HepG2 (cell line): ENCODE results near the gene EIF4A3. TPM values are rescaled to one million over a fixed set of nuclear protein-coding genes. Genes with fewer than 3 reads are reported as not detected.
A peak's percentile ranks its signal among the peaks of the same experiment; 100 is the strongest.

Experiments used
- ATAC-seq: fragments of 200-7000 bp; cut with Tn5 transposase; 3 replicates; pipeline ENCODE4 v1.9.1; 2020; ENCODE audit warnings: mild to moderate bottlenecking, moderate library complexity
- BruUV-seq: library from RNA; stranded (reverse); fragments of 400-500 nt; replicated peaks from 2 replicates; lab custom pipeline; 2021; lab: Mats Ljungman, UMichigan
- CTCF ChIA-PET: fragments of 300-600 bp; formaldehyde crosslinking; extraction: SDS; loops from one replicate; lab custom pipeline; 2021; ENCODE audit warnings: low total read pairs, inconsistent platforms, low intra/inter-chr PET ratio; lab: Yijun Ruan, JAX
- POLR2A ChIA-PET: fragments of 350-600 bp; sonication (Branson Sonifier 250); formaldehyde crosslinking; loops from one replicate; lab custom pipeline; 2020; ENCODE audit warnings: antibody characterized with exemption, inconsistent platforms; lab: Yijun Ruan, JAX
- DNase-seq: peaks from one replicate; pipeline ENCODE4 v3.0.0-alpha.2; 2015; ENCODE audit warnings: low spot score
- FAIRE-seq: peaks from 3 replicates; lab custom pipeline; 2011; peaks lifted over from hg19 to GRCh38; lab: Jason Lieb, UNC
- H2AFZ ChIP-seq: one replicate; pipeline ENCODE4 v1.6.1; 2011; ENCODE audit warnings: low read length, inconsistent platforms
- H3K27ac ChIP-seq: fragments of 300-600 bp; 3 replicates; pipeline ENCODE4 v1.8.0; 2011; ENCODE audit warnings: mixed run types, mild to moderate bottlenecking, mixed read lengths, low read length, inconsistent platforms; ENCODE audit not compliant: insufficient read depth; ENCODE audit errors: extremely low read length
- H3K27me3 ChIP-seq, 2 experiments: fragments of 200-600 bp in 1 of 2; 2 replicates in 1 of 2; 3 replicates in 1 of 2; pipeline versions ENCODE4 v1.6.0 to v1.8.0; 2011; ENCODE audit warnings: low read length in 2 of 2, mild to moderate bottlenecking in 2 of 2, moderate library complexity in 2 of 2, inconsistent platforms in 1 of 2; ENCODE audit not compliant: insufficient read depth in 2 of 2, control insufficient read depth in 1 of 2
- H3K36me3 ChIP-seq, 2 experiments: fragments of 200-600 bp in 1 of 2; replicated peaks in 1 of 2; 2 replicates in 1 of 2; 3 replicates in 1 of 2; pipeline versions ENCODE4 v1.5.1 to v1.8.0; 2011; ENCODE audit warnings: low read length in 2 of 2, inconsistent platforms in 1 of 2; ENCODE audit not compliant: insufficient read depth in 2 of 2, control insufficient read depth in 1 of 2
- H3K4me1 ChIP-seq: 2 replicates; pipeline ENCODE4 v1.5.1; 2012; ENCODE audit warnings: low read length, inconsistent platforms; ENCODE audit not compliant: insufficient read depth
- H3K4me2 ChIP-seq: 2 replicates; pipeline ENCODE4 v1.6.0; 2011; ENCODE audit warnings: low read depth, low read length, inconsistent platforms
- H3K4me3 ChIP-seq, 3 experiments: fragments of 200-600 bp in 1 of 3; sonication (generic), shearing (Covaris generic) in 1 of 3; replicated peaks in 1 of 3; 2 replicates each; pipeline ENCODE4 v1.5.1; 2011 to 2016; ENCODE audit warnings: low read length in 3 of 3, inconsistent platforms in 2 of 3, low read depth in 2 of 3, mild to moderate bottlenecking in 2 of 3, control low read depth in 1 of 3, mixed read lengths in 1 of 3; ENCODE audit not compliant: insufficient read depth in 1 of 3
- H3K79me2 ChIP-seq: one replicate; pipeline ENCODE4 v1.6.1; 2011; ENCODE audit warnings: low read length, inconsistent platforms; ENCODE audit not compliant: insufficient read depth
- H3K9ac ChIP-seq: 2 replicates; pipeline ENCODE4 v1.6.0; 2011; ENCODE audit warnings: mild to moderate bottlenecking, low read depth, low read length, inconsistent platforms; ENCODE audit not compliant: insufficient read depth
- H3K9me3 ChIP-seq: 2 replicates; pipeline ENCODE4 v1.5.1; 2012; ENCODE audit warnings: mild to moderate bottlenecking, low read length
- H4K20me1 ChIP-seq: 2 replicates; pipeline ENCODE4 v1.6.0; 2011; ENCODE audit warnings: inconsistent platforms, mild to moderate bottlenecking, low read length, moderate library complexity; ENCODE audit not compliant: insufficient read depth
- HCFC1 ChIP-seq: fragments of 150-350 bp; IDR thresholded peaks from 2 replicates; pipeline ENCODE4 v1.6.1; 2014; ENCODE audit warnings: low read depth, low read length
- JUN ChIP-seq: sonication (generic); formaldehyde crosslinking; IDR thresholded peaks from 2 replicates; pipeline ENCODE4 v1.4.0; 2020; ENCODE audit warnings: mild to moderate bottlenecking, missing genetic modification reagents
- MEIS1 ChIP-seq: sonication (generic); formaldehyde crosslinking; IDR thresholded peaks from 2 replicates; pipeline ENCODE4 v1.9.0; 2021; ENCODE audit warnings: mild to moderate bottlenecking, missing genetic modification reagents, moderate library complexity, borderline replicate concordance
- MXD1 ChIP-seq: sonication (generic); formaldehyde crosslinking; IDR thresholded peaks from 2 replicates; pipeline ENCODE4 v1.4.0; 2020; ENCODE audit warnings: mild to moderate bottlenecking, missing genetic modification reagents
- NCOR1 ChIP-seq: fragments of 200-600 bp; sonication (generic); IDR thresholded peaks from 2 replicates; pipeline ENCODE4 v1.7.0; 2017; ENCODE audit warnings: antibody characterized with exemption, low read length, borderline replicate concordance
- NRL ChIP-seq: sonication (generic); formaldehyde crosslinking; IDR thresholded peaks from 2 replicates; pipeline ENCODE4 v1.5.0; 2020; ENCODE audit warnings: missing genetic modification reagents, mild to moderate bottlenecking, moderate library complexity, borderline replicate concordance
- PAX8 ChIP-seq: sonication (generic); formaldehyde crosslinking; IDR thresholded peaks from 2 replicates; pipeline ENCODE4 v1.8.0; 2022; ENCODE audit warnings: mild to moderate bottlenecking, missing genetic modification reagents, borderline replicate concordance
- PAXIP1 ChIP-seq: sonication (generic); formaldehyde crosslinking; conservative IDR thresholded peaks from 2 replicates; pipeline ENCODE4 v1.4.0; 2020; ENCODE audit warnings: mild to moderate bottlenecking, missing genetic modification reagents, moderate library complexity
- PCBP2 ChIP-seq: fragments of 200-400 bp; formaldehyde crosslinking; optimal IDR thresholded peaks from 2 replicates; pipeline ENCODE3; 2018; ENCODE audit warnings: low read length, low read depth; ENCODE audit not compliant: poor library complexity, severe bottlenecking
- ZNF543 ChIP-seq: sonication (generic); formaldehyde crosslinking; IDR thresholded peaks from 2 replicates; pipeline ENCODE4 v1.4.0; 2020; ENCODE audit warnings: mild to moderate bottlenecking, missing genetic modification reagents
- ZNF546 ChIP-seq: sonication (generic); formaldehyde crosslinking; conservative IDR thresholded peaks from 2 replicates; pipeline ENCODE4 v1.8.1; 2023; ENCODE audit warnings: mild to moderate bottlenecking, missing genetic modification reagents
- ZNF772 ChIP-seq: sonication (generic); formaldehyde crosslinking; IDR thresholded peaks from 2 replicates; pipeline ENCODE4 v1.5.0; 2020; ENCODE audit warnings: mild to moderate bottlenecking, missing genetic modification reagents
- WGBS: methylation state at CpG from one replicate; pipeline ENCODE4 v1.1.6; 2017; ENCODE audit warnings: low lambda C conversion rate; 5-methylcytosine and 5-hydroxymethylcytosine counted together
- in situ Hi-C: cut with HindIII; loops from 2 replicates; pipeline ENCODE4 v1.10.0; 2017; ENCODE audit warnings: low pct_unique_long_range_greater_than_20kb; ENCODE audit not compliant: extremely low pct_ligation_motif_present
- intact Hi-C: fragments of 100-400 bp; cut with micrococcal nuclease; formaldehyde crosslinking; loops from one replicate; pipeline ENCODE4 v1.10.0; 2022; ENCODE audit not compliant: unreplicated experiment
- polyA plus RNA-seq, 8 experiments: library from polyadenylated mRNA; depleted of rRNA in 3 of 8; stranded (reverse) in 7 of 8; unstranded in 1 of 8; fragments of >200 nt; fragmentation: Illumina TruSeq in 4 of 8; extraction: Trizol in 4 of 8; gene quantifications; 2 replicates each; pipeline versions ENCODE4 v1.2.1 to v1.2.3, GENCODE V29; 2011 to 2016; ENCODE audit warnings: low read depth in 4 of 8, missing spikeins in 1 of 8, mixed read lengths in 1 of 8; ENCODE audit not compliant: insufficient read depth in 1 of 8
- total RNA-seq, 5 experiments: library from RNA; depleted of rRNA; stranded (reverse); fragments of >200 nt; fragmentation: Illumina TruSeq; extraction: Trizol; gene quantifications; 2 replicates each; pipeline ENCODE4 v1.2.3, GENCODE V29; 2016; ENCODE audit warnings: low read depth in 1 of 5
- TF ChIP-seq, protein P1 (sequence below): sonication (generic); formaldehyde crosslinking; IDR thresholded peaks from 2 replicates; pipeline ENCODE4 v1.5.0; 2020; ENCODE audit warnings: mild to moderate bottlenecking, missing genetic modification reagents

The EIF4A3 gene
- total and polyA plus RNA-seq, 2 of the 13 experiments (the other 11 are each of a cell fraction or from before 2014, with no cell fraction given): 145 to 187 TPM

GRCh38 chr17:80195671-80196529 is 49.0 kb upstream of the EIF4A3 start (continued):
- TF ChIP-seq MXD1 (CRISPR knock-in tag) (no peak), NCOR1 (peak; percentile 82; the same call in 1 of the 2 replicates), ZNF772 (CRISPR knock-in tag) (0 out of 2 replicates have a peak, but pooled peaks have one; percentile 42), ZNF546 (CRISPR knock-in tag) (no peak), ZNF543 (CRISPR knock-in tag) (0 out of 2 replicates have a peak, but pooled peaks have one; percentile 17), PAXIP1 (CRISPR knock-in tag) (peak; percentile 70)
- TF ChIP-seq, all 625 proteins: peak for 133

- H3K27ac ChIP-seq: no peak overlapping the region
- BruUV-seq: no TSS peak
- WGBS: 39% methylated on average over 12 of the region's 14 CpGs
- intact Hi-C loops (loop anchor here (5.0 kb wide), 1 partner anchor 48 kb away; the partner anchor contains the start of gene EIF4A3), in situ Hi-C loops (no loop called here)
- H2AFZ ChIP-seq: no peak overlapping the region
- no peak overlapping the region for H3K4me2 ChIP-seq
- no peak overlapping the region for H3K4me3 ChIP-seq
- CTCF ChIA-PET: interaction anchor here (1.6 to 2.0 kb wide), 2 partner anchors 98 to 169 kb away, joined by 7 to 10 read pairs; no protein-coding TSS in a partner anchor
- H3K9ac ChIP-seq: no peak overlapping the region
- H3K9me3 ChIP-seq: no peaks in the 10 kb centered on the region
- H4K20me1 ChIP-seq: no peaks in the 10 kb centered on the region; the same call in 1 of the 2 replicates
- peaks cover 19 to 69% of the 10 kb centered on the region in 2 experiments for H3K27me3 ChIP-seq
- no peak for ATAC-seq
- DNase-seq: no peak
- H3K4me1 ChIP-seq: peaks cover 44% of the 10 kb centered on the region
- H3K79me2 ChIP-seq: no peaks in the 10 kb centered on the region
- no peak for FAIRE-seq
- no peaks in the 10 kb centered on the region for H3K36me3 ChIP-seq
- POLR2A ChIA-PET: interaction anchor here (1.0 to 2.3 kb wide), 4 partner anchors 25 to 68 kb away, joined by 3 to 8 read pairs (median 6); partner anchors contain the start of genes SGSH and SLC26A11
- TF ChIP-seq MEIS1 (CRISPR knock-in tag): no peak
- 0 out of 2 replicates have a peak, but pooled peaks have one; percentile 5 for TF ChIP-seq HCFC1
- no peak for TF ChIP-seq PCBP2
- no peak for TF ChIP-seq PAX8 (CRISPR knock-in tag)
- TF ChIP-seq, protein P1, sequence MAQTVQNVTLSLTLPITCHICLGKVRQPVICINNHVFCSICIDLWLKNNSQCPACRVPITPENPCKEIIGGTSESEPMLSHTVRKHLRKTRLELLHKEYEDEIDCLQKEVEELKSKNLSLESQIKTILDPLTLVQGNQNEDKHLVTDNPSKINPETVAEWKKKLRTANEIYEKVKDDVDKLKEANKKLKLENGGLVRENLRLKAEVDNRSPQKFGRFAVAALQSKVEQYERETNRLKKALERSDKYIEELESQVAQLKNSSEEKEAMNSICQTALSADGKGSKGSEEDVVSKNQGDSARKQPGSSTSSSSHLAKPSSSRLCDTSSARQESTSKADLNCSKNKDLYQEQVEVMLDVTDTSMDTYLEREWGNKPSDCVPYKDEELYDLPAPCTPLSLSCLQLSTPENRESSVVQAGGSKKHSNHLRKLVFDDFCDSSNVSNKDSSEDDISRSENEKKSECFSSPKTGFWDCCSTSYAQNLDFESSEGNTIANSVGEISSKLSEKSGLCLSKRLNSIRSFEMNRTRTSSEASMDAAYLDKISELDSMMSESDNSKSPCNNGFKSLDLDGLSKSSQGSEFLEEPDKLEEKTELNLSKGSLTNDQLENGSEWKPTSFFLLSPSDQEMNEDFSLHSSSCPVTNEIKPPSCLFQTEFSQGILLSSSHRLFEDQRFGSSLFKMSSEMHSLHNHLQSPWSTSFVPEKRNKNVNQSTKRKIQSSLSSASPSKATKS (CRISPR knock-in tag): no peak
- TF ChIP-seq NRL (CRISPR knock-in tag): 0 out of 2 replicates have a peak, but pooled peaks have one; percentile 4
- no peak for TF ChIP-seq JUN
Measured at GRCh38 chr17:80195141-80195540, 48.2 kb upstream of the EIF4A3 start.
